Measurements from ENCODE around the gene MAP4K1. TPM values are rescaled to one million over a fixed set of nuclear protein-coding genes. Genes with fewer than 3 reads are reported as not detected.

MAP4K1 gene
- total RNA-seq, 1 experiment from 2014 or later = 3.5 TPM

DNA sequence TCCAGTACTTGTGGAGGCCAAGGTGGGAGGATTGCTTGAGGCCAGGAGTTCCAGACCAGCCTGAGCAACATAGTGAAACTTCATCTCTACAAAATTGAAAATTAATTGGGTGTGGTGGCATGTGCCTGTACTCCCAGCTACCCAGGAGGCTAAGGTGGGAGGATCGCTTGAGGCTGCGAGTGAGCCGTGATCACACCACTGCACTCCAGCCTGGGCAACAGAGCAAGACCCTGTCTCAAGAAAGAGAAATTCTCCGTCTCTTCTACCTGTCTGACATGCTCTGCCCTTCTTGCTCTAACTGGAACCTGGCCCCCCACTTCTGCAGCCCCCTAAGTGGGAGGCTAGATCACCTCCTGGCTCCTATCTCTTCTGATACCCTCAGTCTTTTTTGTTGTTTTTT lies 8.6 kb upstream of the MAP4K1 start:
- intact Hi-C loops (cut with micrococcal nuclease; ENCODE audit: unreplicated experiment) = no loop called here
- no TSS peak for BruUV-seq (replicated peaks)
- CTCF ChIA-PET = no interaction called here

DNA sequence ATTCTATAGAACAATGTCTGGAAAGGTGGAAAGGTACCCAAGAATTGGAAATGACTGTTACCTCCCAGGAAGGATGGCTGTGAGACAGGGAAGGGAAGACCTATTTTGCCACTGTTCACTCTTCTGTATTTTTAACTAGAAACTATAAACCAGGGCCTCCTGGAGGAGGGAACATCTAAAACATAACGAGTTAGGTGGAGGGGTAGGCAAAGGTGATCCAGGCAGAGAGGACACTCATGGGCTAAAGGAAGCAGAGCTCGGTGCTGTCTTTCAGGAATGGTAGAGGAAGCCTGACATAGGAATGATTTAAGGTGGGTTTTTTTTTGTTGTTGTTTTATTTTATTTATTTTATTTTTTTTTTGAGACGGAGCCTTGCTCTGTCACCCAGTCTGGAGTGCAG lies 7.1 kb upstream of the MAP4K1 start:
- Histone ChIP-seq H2AFZ (no peak overlapping the region), H3F3A (ENCODE audit: insufficient read depth, low read depth) (peaks cover 9% of the 10 kb centered on the region; the same call in 1 of the 2 replicates), H3K9me2 (ENCODE audit: insufficient read depth) (no peaks in the 10 kb centered on the region), H3K36me3 (ENCODE audit: low read depth) (peaks cover 22% of the 10 kb centered on the region), H3K27me3 (ENCODE audit: insufficient read depth, low read depth) (no peaks in the 10 kb centered on the region), H4K20me1 (ENCODE audit: insufficient read depth) (no peaks in the 10 kb centered on the region), H3K9me3 (ENCODE audit: insufficient read depth, low read depth) (no peaks in the 10 kb centered on the region), H3K79me2 (ENCODE audit: low read depth) (peaks cover 16% of the 10 kb centered on the region), H3K4me3 (no peak overlapping the region), H3K4me2 (no peak overlapping the region), H3K27ac (no peak overlapping the region), H3K4me1 (replicated peaks; ENCODE audit: insufficient read depth) (peaks cover 6% of the 10 kb centered on the region)
- intact Hi-C loops (cut with micrococcal nuclease; ENCODE audit: unreplicated experiment) = no loop called here
- CTCF ChIA-PET = no interaction called here
- POLR2A ChIA-PET (ENCODE audit: unreplicated experiment) = no interaction called here
- TF ChIP-seq EZH2 (IDR thresholded peaks at IDR 0.05; ENCODE audit: low read depth) = no peak
- TF ChIP-seq, protein P1, sequence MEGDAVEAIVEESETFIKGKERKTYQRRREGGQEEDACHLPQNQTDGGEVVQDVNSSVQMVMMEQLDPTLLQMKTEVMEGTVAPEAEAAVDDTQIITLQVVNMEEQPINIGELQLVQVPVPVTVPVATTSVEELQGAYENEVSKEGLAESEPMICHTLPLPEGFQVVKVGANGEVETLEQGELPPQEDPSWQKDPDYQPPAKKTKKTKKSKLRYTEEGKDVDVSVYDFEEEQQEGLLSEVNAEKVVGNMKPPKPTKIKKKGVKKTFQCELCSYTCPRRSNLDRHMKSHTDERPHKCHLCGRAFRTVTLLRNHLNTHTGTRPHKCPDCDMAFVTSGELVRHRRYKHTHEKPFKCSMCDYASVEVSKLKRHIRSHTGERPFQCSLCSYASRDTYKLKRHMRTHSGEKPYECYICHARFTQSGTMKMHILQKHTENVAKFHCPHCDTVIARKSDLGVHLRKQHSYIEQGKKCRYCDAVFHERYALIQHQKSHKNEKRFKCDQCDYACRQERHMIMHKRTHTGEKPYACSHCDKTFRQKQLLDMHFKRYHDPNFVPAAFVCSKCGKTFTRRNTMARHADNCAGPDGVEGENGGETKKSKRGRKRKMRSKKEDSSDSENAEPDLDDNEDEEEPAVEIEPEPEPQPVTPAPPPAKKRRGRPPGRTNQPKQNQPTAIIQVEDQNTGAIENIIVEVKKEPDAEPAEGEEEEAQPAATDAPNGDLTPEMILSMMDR (conservative IDR thresholded peaks at IDR 0.05) = no peak
- no TSS peak for BruUV-seq (replicated peaks)
- no peak for DNase-seq

More for the DNA sequence above, 8.6 kb upstream of the MAP4K1 start:
- no peak for TF ChIP-seq EZH2 (IDR thresholded peaks at IDR 0.05; ENCODE audit: low read depth)
- TF ChIP-seq, protein P1 (conservative IDR thresholded peaks at IDR 0.05) = no peak
- Histone ChIP-seq H3K27me3 (ENCODE audit: insufficient read depth, low read depth) (no peaks in the 10 kb centered on the region), H3K9me3 (ENCODE audit: insufficient read depth, low read depth) (no peaks in the 10 kb centered on the region), H3K4me3 (no peak overlapping the region), H3K79me2 (ENCODE audit: low read depth) (peaks cover 5% of the 10 kb centered on the region; the same call in 1 of the 2 replicates), H3K27ac (no peak overlapping the region), H3K4me1 (replicated peaks; ENCODE audit: insufficient read depth) (no peaks in the 10 kb centered on the region), H2AFZ (no peak overlapping the region), H3F3A (ENCODE audit: insufficient read depth, low read depth) (peaks cover 9% of the 10 kb centered on the region; the same call in 1 of the 2 replicates), H3K36me3 (ENCODE audit: low read depth) (peaks cover 17% of the 10 kb centered on the region), H3K4me2 (no peak overlapping the region), H4K20me1 (ENCODE audit: insufficient read depth) (no peaks in the 10 kb centered on the region), H3K9me2 (ENCODE audit: insufficient read depth) (no peaks in the 10 kb centered on the region)
- DNase-seq = no peak
- POLR2A ChIA-PET (ENCODE audit: unreplicated experiment) = no interaction called here

GRCh38 chr19:38619361-38620174 lies 1.8 kb upstream of the MAP4K1 start:
- no peaks in the 10 kb centered on the region for H3K9me2 ChIP-seq (ENCODE audit: insufficient read depth)
- no peak for DNase-seq
- H3K9me3 ChIP-seq (ENCODE audit: insufficient read depth, low read depth) = no peaks in the 10 kb centered on the region
- intact Hi-C loops (cut with micrococcal nuclease; ENCODE audit: unreplicated experiment) = loop anchor here (1.0 to 5.0 kb wide), 2 partner anchors 75 to 313 kb away; partner anchors contain the start of genes MRPS12 and SARS2
- BruUV-seq (replicated peaks) = TSS peak; percentile 53
- peak overlapping the region; percentile 85 for H2AFZ ChIP-seq
- peaks cover 15% of the 10 kb centered on the region for H3K4me1 ChIP-seq (replicated peaks; ENCODE audit: insufficient read depth)
- no peaks in the 10 kb centered on the region for H4K20me1 ChIP-seq (ENCODE audit: insufficient read depth)
- H3F3A ChIP-seq (ENCODE audit: insufficient read depth, low read depth) = peaks cover 8% of the 10 kb centered on the region; the same call in 1 of the 2 replicates
- H3K4me3 ChIP-seq = peak overlapping the region; percentile 87
- H3K79me2 ChIP-seq (ENCODE audit: low read depth) = peaks cover 23% of the 10 kb centered on the region
- peaks cover 11% of the 10 kb centered on the region for H3K36me3 ChIP-seq (ENCODE audit: low read depth)
- H3K27ac ChIP-seq = peak overlapping the region; percentile 24
- H3K27me3 ChIP-seq (ENCODE audit: insufficient read depth, low read depth) = no peaks in the 10 kb centered on the region
- POLR2A ChIA-PET (ENCODE audit: unreplicated experiment) = interaction anchor here (0.5 to 0.7 kb wide), 5 partner anchors 28 to 616 kb away, joined by 3 to 18 read pairs (median 5); partner anchors contain the start of genes ACTN4 and ECH1
- TF ChIP-seq EZH2 (IDR thresholded peaks at IDR 0.05; ENCODE audit: low read depth) = no peak
- TF ChIP-seq, protein P1 (conservative IDR thresholded peaks at IDR 0.05) = no peak
- CTCF ChIA-PET = interaction anchor here (0.6 to 0.9 kb wide), 4 partner anchors 28 to 877 kb away, joined by 3 to 9 read pairs (median 4); partner anchors contain the start of gene ACTN4
- peak overlapping the region; percentile 100 for H3K4me2 ChIP-seq
